ENCODE results near the gene RDX.
"Not testable (repeated sequence)": the region's sequence is repeated elsewhere in the genome, so short reads cannot be mapped to it uniquely, and the experiment has no call there.

The RDX gene

DNA sequence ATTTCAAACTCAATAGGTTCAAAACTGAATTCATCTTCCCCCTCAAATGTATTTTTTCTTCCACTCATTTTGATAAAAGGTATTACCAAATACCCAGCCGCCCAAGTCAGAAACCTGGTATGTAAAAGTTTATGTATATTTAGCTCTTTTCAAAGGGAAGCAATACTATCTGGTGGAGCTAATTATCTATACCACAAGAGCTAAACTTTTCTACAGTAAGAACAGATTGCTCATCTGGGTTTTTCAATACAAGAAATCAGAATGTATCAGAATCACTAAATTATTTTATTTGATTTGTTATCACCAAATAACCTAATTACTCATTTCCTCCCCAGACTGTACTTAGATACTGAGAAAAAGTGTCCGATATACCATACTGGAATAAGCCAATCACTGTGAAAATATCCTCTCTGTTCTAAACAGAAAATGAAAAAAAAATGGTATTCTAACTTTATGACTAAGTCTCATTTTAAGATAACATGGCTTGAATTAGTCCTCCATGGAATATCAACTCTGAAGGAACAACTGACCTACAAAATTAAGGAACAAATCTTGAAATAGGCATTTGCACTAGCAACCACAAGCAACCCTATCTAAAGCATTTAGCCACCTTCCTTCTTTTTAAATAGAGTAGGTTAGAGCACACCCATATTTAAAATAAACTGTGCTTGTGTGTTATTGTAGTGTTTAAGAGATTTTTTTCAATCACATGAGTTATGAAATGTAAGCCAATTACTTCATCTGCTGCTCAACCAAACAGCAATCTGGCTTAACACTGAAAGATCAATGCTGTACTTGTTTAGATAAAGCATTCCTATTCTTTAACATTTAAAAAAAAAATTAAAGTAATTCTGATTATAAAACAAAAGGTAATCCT lies 35.0 kb downstream of the RDX start:
- DNase-seq = no peak

DNA sequence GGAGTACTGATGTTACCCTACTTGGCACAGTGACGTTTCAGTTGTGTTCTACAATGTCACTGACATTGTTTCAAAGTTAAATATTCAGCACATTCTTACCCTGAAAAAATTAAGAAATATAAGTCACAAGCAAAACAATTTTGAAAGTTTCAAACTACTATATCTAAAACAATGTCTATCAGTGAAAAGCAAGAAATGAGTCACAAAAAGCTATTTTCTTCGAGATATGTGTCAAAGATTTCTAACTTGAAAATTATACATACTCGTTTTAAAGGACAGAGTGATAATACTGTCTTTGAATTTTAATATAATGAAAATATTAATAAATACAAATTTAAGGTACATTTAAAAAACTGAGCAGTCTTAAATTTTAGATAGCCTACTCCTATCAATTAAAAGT lies 42.9 kb downstream of the RDX start:
- DNase-seq = no peak

DNA sequence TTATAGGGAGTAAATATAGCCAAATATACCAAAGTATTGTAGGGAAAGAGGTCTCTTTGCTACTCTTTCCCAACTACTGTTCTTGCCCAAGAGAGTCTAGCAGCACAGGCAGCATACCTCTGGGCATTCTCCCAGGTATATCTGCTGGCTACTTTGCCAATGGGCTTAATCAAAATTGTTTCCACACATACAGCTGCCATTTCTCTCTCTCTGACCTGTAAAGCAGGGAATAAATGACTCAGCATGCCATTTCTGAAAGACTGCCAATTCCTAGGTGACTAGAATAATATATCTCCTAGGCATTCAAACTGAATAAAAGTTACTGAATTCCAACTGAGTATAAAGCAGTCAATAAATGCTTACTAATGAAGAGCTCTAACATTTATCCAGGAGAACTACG lies 44.6 kb downstream of the RDX start:
- DNase-seq = no peak

DNA sequence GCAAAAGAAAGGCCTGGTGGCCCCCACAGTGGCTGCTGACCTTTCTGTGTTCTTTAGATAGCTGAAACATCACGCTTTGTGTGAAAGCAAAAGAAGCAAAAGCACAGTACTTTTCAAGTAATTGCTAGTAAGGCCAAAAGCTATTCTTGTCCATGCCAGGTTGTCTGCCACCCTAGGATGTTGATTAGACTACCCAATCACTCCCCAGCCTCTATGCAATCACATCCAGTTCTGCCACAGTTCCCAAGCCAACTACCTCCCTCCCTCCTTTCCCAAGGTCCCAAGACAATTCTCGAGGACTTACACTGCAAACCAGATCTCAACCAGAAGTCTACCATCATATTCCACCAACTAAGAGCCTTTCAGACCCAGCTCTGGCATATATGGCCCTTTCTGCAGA lies 46.2 kb downstream of the RDX start:
- no peak for DNase-seq

DNA sequence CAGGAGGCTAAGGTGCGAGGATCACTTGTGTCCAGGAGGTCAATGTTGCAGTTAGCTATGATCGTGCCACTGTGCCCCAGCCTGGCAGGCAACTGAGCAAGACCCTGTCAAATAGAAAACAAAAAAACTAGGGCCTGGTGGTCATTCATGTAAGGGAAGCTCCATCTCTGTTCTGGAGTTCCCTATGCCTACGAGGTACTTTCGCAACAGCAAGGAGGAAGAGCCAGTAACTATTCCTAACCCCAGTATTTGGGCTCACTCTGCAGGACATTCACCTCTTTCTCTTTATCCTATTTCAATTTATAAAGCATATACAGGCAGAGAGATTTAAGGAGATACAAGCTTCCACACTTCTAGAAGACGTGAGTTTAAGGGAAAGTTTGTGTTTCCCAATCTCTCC lies 46.6 kb downstream of the RDX start:
- no peak for DNase-seq

DNA sequence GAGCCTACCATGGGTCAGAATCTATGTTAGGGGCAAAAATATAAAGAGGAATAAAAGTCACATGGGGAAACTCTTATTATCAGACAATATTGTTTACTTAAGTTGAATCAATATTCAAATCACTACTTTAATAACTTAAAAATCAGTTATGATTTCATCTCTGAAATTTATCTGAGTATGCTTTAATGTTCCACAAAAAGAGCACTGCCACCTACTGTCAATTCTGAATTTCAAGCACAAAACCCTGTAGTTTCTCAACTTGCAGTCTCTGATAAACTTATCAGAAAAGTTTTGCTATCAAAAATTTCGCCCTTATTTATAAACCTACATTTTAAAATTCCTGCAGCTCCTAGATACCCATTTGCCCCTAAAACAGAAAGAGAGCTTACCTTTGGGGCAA lies 47.3 kb downstream of the RDX start:
- DNase-seq = no peak

DNA sequence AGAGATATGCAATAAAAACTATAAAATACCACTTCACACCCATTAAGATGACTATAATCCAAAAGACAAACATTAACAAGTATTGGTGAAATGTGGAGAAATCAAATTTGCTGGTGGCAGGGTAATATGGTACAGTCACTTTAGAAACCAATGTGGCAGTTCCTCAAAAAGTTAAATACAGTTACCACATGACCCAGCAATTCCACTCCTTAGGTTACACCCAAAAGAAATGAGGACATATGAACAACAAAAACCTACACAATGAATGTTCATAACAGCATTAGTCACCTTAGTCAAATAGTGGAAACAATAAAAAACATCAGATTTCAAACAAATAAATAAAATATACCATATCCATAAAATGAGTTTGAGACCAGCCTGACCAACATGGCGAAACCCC lies 52.6 kb downstream of the RDX start:
- no peak for DNase-seq

DNA sequence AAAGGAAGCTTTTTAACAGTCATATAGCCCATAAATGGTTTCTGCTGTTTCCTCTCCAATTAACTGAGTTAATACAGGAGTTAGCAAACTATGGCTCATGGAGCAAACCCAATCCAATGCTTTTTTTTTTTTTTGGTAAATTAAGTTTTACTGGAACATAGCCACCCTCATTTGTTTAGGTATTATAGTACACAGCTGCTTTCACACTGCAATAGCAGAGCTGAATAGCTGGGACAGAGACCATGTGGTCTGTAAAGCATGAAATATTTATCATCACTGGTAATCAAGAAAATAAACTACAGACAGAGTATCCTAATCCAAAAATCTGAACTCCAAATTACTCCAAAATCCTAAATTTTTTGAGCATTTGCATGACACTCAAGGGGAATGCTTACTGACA lies 53.7 kb downstream of the RDX start:
- no peak for DNase-seq

DNA sequence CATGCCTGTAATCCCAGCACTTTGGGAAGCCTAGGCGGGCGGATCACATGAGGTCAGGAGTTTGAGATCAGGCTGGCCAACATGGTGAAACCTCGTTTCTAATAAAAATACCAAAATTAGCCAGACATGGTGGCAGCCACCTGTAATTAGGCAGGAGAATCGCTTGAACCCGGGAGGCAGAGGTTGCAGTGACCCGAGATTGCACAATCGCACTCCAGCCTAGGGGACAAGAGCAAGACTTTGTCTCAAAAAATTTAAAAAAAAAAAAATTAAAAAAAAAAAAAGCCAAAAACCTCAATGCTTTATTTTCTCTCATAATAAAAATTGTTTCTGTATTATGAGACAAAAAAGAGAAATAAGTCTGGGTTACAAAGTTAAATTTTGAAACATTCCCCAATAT lies 54.2 kb downstream of the RDX start:
- no peak for DNase-seq

DNA sequence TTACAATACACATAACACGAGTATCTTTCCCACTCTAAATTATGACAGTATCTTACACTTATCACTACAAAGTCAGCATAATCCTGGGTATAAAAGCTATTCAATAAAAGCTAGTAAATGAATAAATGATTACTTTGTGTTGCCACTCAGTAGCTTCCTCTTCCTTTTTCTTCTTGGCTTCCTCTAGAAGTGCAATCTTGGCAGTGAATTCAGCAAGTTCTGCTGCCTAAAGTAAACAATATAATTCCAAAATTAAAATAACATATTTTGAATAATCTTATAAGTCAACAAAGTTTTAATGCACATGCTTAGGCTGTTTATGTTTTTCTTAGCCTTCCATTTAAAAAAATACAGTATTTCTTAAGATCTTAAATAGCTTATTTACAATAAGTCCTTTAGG lies 60.4 kb downstream of the RDX start:
- no peak for DNase-seq

DNA sequence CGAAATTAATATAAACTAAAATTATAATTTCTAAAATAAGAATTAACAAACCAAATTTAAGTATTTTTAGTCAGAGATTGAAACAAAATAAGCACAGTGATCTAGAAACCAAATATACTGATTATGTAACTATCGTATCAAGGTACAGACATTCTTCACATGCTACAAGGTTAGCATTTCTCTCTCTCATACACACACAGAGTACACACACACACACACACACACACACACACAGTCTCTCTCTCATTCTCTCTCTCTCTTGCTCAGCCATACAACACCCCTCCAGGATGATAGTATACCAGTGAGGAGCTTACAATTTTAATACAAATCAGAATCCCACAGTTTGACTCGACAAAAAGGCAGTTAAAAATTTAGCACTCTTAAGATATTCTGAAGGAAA lies 66.0 kb downstream of the RDX start:
- DNase-seq = no peak

DNA sequence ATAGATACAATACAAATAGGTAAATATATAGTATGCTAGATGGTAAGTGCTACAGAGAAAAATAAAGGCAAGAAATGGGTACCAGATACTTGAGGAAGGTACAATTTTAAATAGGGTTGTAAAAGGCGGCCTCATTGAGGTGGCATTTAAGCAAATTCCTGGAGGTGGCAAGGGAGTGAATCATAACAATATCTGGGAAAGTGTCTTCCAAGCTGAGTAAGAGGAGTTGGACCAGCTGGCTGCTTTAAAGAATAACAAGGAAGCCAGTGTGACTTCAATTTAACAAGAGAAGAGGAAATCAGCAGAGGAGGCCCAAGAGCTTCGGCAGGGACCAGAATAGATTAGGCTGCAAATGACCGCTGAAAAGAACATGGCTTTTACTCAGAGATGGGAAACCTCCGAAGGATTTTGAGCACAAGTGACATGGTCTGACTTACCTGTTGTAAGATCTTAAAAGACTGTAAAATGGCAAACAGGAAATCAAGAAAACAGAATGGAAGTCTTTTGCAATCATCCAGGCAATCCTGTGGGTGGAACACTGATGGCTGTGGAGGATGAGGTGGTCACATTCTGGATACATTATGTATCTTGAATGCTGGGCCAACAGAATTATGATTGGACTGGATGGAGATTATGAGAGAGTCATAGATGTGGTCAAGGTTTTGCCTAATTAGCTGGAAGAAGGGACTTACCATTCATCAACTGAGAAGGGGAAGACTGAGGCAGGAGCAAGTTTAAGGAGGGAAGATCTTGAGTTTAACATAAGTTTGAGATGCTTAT lies 77.2 kb downstream of the RDX start:
- no peak for DNase-seq

DNA sequence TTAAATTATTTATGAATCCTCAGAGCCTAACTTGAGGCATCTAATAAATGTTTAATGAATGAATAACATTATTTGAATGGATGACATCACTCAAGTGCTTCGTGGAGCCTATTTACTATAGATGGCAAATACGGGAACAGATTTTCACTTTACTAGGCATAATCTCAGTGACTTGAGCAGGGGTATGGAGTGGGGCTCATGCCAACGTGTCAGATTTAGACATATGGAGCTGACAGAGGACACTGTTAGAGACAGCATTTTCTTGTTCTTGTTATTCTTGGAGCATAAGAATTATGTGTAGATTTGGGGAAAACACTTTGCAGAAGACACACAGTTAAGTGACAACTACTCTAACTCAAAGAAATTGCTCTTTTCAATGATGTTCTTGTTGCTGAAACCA lies 78.5 kb downstream of the RDX start:
- no peak for DNase-seq

DNA sequence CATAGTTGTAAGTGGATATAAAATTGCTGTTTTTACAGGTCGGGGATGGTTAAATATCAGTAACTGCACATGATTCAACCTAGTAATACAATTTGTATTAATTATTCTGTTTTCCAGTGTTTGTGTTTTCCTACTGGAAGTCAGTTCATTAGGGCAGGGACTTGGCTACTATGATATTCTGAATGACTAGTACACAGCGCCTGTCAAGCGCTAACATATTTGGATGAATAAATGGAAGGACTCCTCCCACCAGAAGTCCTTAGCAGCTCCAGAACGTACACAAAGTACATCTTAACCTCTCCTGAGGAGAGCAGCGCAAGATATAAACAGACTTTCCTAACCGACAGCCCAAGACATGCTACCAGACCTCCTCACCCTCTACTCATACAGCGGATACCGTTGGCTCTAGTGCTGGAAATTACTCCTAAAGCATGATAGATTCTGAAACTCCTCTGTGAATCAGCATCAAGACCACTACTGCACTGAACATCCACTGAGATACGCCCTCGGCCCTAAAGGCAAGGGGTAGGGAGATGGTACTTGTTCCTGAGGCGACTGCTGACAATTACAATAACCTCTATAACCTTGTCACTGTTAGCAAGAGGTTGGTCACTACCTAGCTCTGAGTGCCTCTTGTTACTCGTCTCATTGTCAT lies 79.1 kb downstream of the RDX start:
- no peak for DNase-seq

DNA sequence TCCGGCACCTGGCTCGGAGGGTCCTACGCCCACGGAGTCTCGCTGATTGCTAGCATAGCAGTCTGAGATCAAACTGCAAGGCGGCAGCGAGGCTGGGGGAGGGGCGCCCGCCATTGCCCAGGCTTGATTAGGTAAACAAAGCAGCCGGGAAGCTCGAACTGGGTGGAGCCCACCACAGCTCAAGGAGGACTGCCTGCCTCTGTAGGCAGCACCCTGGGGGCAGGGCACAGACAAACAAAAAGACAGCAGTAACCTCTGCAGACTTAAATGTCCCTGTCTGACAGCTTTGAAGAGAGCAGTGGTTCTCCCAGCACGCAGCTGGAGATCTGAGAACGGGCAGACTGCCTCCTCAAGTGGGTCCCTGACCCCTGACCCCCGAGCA lies 87.1 kb downstream of the RDX start:
- DNase-seq = not testable (repeated sequence)

DNA sequence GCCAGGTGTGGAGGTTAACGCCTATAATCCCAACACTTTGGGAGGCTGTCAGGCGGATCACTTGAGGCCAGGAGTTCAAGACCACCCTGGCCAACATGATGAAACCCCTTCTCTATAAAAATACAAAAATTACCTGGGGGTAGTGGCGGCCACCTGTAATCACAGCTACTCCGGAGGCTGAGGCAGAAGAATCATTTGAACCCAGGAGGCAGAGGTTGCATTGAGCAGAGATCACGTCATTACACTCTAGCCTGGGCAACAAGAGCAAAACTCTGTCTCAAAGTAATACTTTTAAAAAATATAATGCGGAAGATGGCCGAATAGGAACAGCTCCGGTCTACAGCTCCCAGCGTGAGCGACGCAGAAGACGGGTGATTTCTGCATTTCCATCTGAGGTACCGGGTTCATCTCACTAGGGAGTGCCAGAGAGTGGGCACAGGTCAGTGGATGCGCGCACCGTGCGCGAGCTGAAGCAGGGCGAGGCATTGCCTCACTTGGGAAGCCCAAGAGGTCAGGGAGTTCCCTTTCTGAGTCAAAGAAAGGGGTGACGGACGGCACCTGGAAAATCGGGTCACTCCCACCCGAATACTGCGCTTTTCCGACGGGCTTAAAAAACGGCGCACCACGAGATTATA lies 87.6 kb downstream of the RDX start:
- DNase-seq = not testable (repeated sequence)

DNA sequence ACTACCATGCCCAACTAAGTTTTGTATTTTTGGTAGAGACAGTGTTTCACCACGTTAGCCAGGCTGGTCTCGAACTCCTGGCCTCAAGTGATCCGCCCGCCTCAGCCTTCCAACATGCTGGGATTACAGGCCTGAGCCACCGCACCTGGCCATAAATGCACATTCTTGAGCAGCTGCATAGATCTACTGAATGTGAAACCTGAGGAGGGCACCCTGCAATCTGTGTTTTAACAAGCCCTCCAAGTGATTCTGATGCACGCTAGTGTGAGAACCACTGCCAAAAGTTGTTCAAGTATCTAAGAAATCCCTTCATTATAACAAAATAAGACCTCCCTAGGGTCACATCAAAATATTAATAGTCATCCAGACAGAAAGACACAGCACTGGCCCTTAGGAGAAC lies 89.3 kb downstream of the RDX start:
- DNase-seq = no peak

DNA sequence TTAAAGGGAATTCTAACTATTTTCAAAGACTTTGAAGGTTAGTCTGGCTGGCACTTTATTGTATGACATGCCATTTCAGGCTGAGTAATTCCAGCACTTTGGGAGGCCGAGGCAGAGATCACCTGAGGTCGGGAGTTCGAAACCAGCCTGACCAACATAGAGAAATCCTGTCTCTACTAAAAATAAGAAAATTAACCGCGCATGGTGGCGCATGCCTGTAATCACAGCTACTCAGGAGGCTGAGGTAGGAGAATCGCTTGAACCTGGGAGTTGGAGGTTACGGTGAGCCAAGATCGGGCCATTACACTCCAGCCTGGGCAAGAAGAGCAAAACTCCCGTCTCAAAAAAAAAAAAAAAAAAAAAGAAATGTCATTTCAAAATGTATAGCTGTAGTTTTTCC lies 95.6 kb downstream of the RDX start:
- no peak for DNase-seq

DNA sequence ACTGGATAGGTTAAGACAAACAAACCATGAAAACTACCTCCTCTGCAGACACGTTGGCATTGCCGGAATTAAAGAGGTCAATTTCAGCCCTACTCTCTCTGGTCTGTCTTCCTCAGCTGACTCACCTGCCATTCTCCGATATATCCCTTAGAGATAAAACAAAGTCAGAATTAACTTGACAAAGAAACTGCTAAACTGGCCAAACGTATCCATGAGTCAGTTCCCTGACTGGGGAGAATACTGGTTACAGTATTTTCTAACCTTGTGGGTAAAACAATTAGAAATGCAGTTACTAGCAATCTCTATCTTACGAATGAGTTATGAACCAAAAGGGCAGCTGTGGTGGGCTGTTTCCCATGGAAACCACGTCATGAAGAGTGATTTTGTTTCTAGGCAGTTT lies 96.2 kb downstream of the RDX start:
- no peak for DNase-seq

DNA sequence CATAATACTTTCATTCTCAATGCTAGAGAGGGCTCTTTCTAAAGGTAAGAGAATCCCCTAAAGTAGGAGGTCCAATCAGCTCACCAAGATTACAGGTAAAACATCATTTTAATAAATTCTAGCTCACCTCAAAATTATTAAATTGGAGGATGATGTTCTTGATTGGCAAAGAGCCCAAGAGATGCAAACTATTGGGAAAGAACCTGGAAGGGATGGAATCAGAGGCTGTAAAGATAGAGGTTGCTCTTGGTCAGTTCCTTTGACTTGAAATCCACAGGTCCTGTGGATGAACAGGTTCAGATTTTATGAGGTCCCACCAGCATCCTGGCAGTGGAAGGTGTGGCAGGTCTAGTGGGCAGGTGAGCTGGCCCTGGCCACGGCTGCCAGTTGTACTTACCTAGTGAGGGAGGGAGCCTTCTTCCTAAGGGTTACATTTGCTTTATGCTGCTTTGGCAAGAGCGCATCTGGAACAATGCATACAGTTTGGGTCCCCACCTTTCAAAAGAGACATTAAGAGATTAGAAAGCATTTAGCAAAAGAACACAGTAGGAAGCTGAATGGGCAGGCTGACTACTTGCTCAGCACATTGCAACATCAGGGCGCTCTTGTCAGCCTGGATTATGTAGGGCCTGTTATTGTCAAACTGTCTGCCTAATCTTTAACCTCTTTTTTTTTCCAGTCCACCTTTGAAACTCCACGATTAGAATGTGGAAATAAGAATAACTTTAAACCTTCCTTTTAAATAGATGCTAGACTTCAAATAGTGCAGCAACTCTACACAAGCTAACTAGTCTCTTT lies 97.0 kb downstream of the RDX start:
- DNase-seq = no peak

DNA sequence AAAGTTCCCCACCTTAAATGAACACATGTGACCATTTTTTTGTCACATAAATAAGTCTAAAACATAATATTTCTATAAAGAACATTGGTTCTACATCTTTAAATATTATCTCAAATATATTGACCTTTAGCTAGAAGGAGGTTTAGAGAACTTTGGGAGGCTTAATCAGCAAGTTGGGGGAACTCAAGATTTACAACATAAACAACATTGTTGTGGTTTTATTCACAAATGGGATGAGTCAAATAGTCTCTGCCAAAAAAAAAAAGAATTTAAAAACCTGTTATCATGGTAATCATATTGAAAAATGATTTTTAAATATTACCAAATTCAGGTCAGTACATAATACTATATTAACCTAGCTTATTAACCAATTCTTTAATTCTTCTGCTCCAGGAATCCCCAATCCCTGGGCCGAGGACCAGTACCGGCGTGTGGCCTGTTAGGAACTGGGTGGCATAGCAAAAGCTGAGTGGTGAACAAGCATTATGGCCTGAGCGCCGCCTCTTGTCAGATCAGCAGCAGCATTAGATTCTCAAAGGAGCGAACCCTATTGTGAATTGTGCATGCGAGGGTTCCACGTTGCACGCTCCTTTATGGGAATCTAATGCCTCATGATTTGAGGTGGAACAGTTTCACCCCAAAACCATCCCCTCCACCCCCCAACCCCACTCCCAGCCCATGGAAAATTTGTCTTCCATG lies 98.2 kb downstream of the RDX start:
- no peak for DNase-seq

DNA sequence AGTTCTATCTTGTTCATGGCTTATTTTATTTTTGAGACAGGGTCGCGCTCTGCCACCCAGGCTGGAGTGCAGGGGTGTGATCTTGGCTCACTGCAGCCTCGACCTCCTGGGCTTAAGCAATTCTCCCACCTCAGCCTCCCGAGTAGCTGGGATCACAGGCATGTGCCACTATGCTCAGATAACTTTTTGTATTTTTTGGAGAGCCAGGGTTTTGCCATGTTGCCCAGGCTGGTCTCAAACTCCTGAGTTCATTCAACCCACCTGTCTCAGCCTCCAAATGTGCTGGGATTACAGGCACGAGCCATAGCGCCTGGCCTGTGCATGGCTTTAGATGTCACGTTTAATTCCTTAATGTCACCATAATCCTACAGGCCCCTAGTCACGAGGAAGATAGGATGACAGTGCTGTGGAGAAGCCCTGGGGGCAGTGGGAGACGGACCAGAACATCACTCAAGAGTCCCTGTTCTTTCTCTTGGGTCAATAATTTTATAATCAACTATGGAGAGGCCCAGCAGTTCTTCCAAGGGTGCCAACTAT lies 99.5 kb downstream of the RDX start:
- DNase-seq = no peak
